IMR-90 (cell line): ENCODE measurements around the gene SYTL2. TPM values are rescaled to one million over a fixed set of nuclear protein-coding genes. Genes with fewer than 3 reads are reported as not detected.

Source experiments
- ATAC-seq: fragments of 200-7000 bp; cut with Tn5 transposase; 2 replicates; pipeline ENCODE4 v1.9.1; 2020; ENCODE audit warnings: low read depth, mild to moderate bottlenecking, moderate library complexity
- BruUV-seq: library from RNA; stranded (reverse); fragments of 400-500 nt; replicated peaks from 2 replicates; lab custom pipeline; 2021; lab: Mats Ljungman, UMichigan
- CTCF ChIA-PET: fragments of 300-600 bp; formaldehyde crosslinking; extraction: SDS; loops from one replicate; lab custom pipeline; 2021; ENCODE audit warnings: antibody characterized with exemption; lab: Yijun Ruan, JAX
- POLR2A ChIA-PET: fragments of 300-600 bp; sonication (Branson Sonifier 250); formaldehyde crosslinking; loops from one replicate; lab custom pipeline; 2022; ENCODE audit warnings: antibody characterized with exemption; ENCODE audit not compliant: unreplicated experiment; lab: Charles Lee
- DNase-seq: peaks from one replicate; pipeline ENCODE4 v3.0.0; 2013
- H2AFZ ChIP-seq: replicated peaks from 2 replicates; pipeline ENCODE3; 2013; ENCODE audit warnings: low read length, mild to moderate bottlenecking; ENCODE audit not compliant: poor library complexity
- H2AK5ac ChIP-seq: 2 replicates; pipeline ENCODE4 v1.6.1; 2013; ENCODE audit warnings: low read depth, low read length, inconsistent platforms
- H2AK9ac ChIP-seq: replicated peaks from 2 replicates; pipeline ENCODE3; 2013; ENCODE audit warnings: mild to moderate bottlenecking, low read depth, low read length, moderate library complexity; ENCODE audit not compliant: poor library complexity
- H2BK120ac ChIP-seq: 2 replicates; pipeline ENCODE4 v1.6.1; 2013; ENCODE audit warnings: low read depth, low read length, inconsistent platforms
- H2BK15ac ChIP-seq: 3 replicates; pipeline ENCODE4 v1.6.1; 2013; ENCODE audit warnings: low read depth, low read length, inconsistent platforms
- H2BK20ac ChIP-seq: 2 replicates; pipeline ENCODE4 v1.6.1; 2013; ENCODE audit warnings: low read depth, mild to moderate bottlenecking, inconsistent platforms, low read length, moderate library complexity
- H2BK5ac ChIP-seq: 2 replicates; pipeline ENCODE4 v1.6.1; 2013; ENCODE audit warnings: mild to moderate bottlenecking, low read depth, low read length, inconsistent platforms; ENCODE audit not compliant: poor library complexity, severe bottlenecking
- H3K14ac ChIP-seq: replicated peaks from 2 replicates; pipeline ENCODE4 v1.6.1; 2013; ENCODE audit warnings: low read depth, low read length, inconsistent platforms
- H3K18ac ChIP-seq: 2 replicates; pipeline ENCODE4 v1.6.1; 2013; ENCODE audit warnings: low read depth, low read length, control low read depth
- H3K23ac ChIP-seq: 2 replicates; pipeline ENCODE4 v1.6.1; 2013; ENCODE audit warnings: low read depth, low read length, inconsistent platforms
- H3K27ac ChIP-seq: 2 replicates; pipeline ENCODE4 v1.5.1; 2013; ENCODE audit warnings: mild to moderate bottlenecking, control low read depth, low read length; ENCODE audit not compliant: insufficient read depth
- H3K27me3 ChIP-seq: 2 replicates; pipeline ENCODE4 v1.6.1; 2013; ENCODE audit warnings: low read length; ENCODE audit not compliant: control insufficient read depth, insufficient read depth
- H3K36me3 ChIP-seq: 2 replicates; pipeline ENCODE4 v1.6.1; 2013; ENCODE audit warnings: low read length, mixed read lengths; ENCODE audit not compliant: control insufficient read depth, insufficient read depth
- H3K4ac ChIP-seq: 2 replicates; pipeline ENCODE4 v1.6.1; 2013; ENCODE audit warnings: low read depth, low read length, inconsistent platforms
- H3K4me1 ChIP-seq: 2 replicates; pipeline ENCODE4 v1.6.1; 2013; ENCODE audit warnings: low read length, mixed read lengths; ENCODE audit not compliant: control insufficient read depth, insufficient read depth
- H3K4me2 ChIP-seq: 2 replicates; pipeline ENCODE4 v1.6.1; 2013; ENCODE audit warnings: low read depth, mild to moderate bottlenecking, control low read depth, low read length, moderate library complexity
- H3K4me3 ChIP-seq: 2 replicates; pipeline ENCODE4 v1.5.1; 2013; ENCODE audit warnings: low read depth, mild to moderate bottlenecking, control low read depth, low read length, moderate library complexity; ENCODE audit not compliant: insufficient read depth
- H3K56ac ChIP-seq: 2 replicates; pipeline ENCODE4 v1.6.1; 2013; ENCODE audit warnings: low read length, inconsistent platforms; ENCODE audit not compliant: insufficient read depth; ENCODE audit errors: extremely low read depth
- H3K79me1 ChIP-seq, 2 experiments: 2 replicates each; pipeline ENCODE4 v1.6.1; 2013; ENCODE audit warnings: low read length in 2 of 2, inconsistent platforms in 1 of 2, low read depth in 1 of 2
- H3K9ac ChIP-seq: 2 replicates; pipeline ENCODE4 v1.6.1; 2013; ENCODE audit warnings: low read depth, low read length, control low read depth
- H3K9me1 ChIP-seq: 2 replicates; pipeline ENCODE4 v1.6.1; 2013; ENCODE audit warnings: low read length, inconsistent platforms; ENCODE audit not compliant: insufficient read depth
- H3K9me3 ChIP-seq: 2 replicates; pipeline ENCODE4 v1.6.1; 2013; ENCODE audit warnings: low read length; ENCODE audit not compliant: control insufficient read depth, insufficient read depth
- H4K20me1 ChIP-seq: 2 replicates; pipeline ENCODE4 v1.6.1; 2013; ENCODE audit warnings: low read length, inconsistent platforms; ENCODE audit not compliant: insufficient read depth
- H4K5ac ChIP-seq: 2 replicates; pipeline ENCODE4 v1.6.1; 2013; ENCODE audit warnings: mild to moderate bottlenecking, low read depth, low read length, control low read depth
- H4K8ac ChIP-seq, 2 experiments: 2 replicates each; pipeline ENCODE4 v1.6.1; 2013; ENCODE audit warnings: low read depth in 2 of 2, low read length in 2 of 2, control low read depth in 1 of 2, inconsistent platforms in 1 of 2
- H4K91ac ChIP-seq: 2 replicates; pipeline ENCODE4 v1.6.1; 2013; ENCODE audit warnings: low read depth, low read length, inconsistent platforms; ENCODE audit not compliant: insufficient read depth
- BHLHE40 ChIP-seq: fragments of 150-350 bp; IDR thresholded peaks from 2 replicates; pipeline ENCODE4 v1.6.1; 2016; ENCODE audit warnings: mild to moderate bottlenecking, low read depth, low read length
- CEBPB ChIP-seq: IDR thresholded peaks from 2 replicates; pipeline ENCODE4 v1.6.1; 2012; ENCODE audit warnings: low read depth, low read length, improper control_type of control experiment
- FOS ChIP-seq: fragments of 150-350 bp; IDR thresholded peaks from 2 replicates; pipeline ENCODE4 v1.6.1; 2016; ENCODE audit warnings: low read depth, low read length
- MAFK ChIP-seq: IDR thresholded peaks from 2 replicates; pipeline ENCODE4 v1.6.1; 2012; ENCODE audit warnings: low read depth, low read length, improper control_type of control experiment
- MAZ ChIP-seq: IDR thresholded peaks from 2 replicates; pipeline ENCODE4 v1.6.1; 2012; ENCODE audit warnings: low read depth, mild to moderate bottlenecking, low read length, improper control_type of control experiment, moderate library complexity, borderline replicate concordance
- WGBS, 2 experiments: methylation state at CpG; one replicate each; pipeline versions ENCODE4 v1.1.5 to v1.1.7; 2013; ENCODE audit warnings: missing lambda C conversion rate in 2 of 2; ENCODE audit not compliant: insufficient read length in 1 of 2; ENCODE audit errors: extremely low coverage in 2 of 2; 5-methylcytosine and 5-hydroxymethylcytosine counted together
- dilution Hi-C: fragments of 300-500 bp; cut with HindIII; formaldehyde crosslinking; loops from one replicate; pipeline ENCODE4 v1.14.3; 2018; ENCODE audit warnings: low sequenced_read_pairs; ENCODE audit not compliant: unreplicated experiment
- in situ Hi-C: fragments of 300-500 bp; cut with MboI; formaldehyde crosslinking; loops from 3 replicates; pipeline ENCODE4 v1.14.3; 2019; ENCODE audit warnings: low sequenced_read_pairs, inconsistent platforms, mixed read lengths
- intact Hi-C: fragments of 100-400 bp; cut with micrococcal nuclease; formaldehyde crosslinking; loops from 2 replicates; pipeline ENCODE4 v1.10.0; 2022
- polyA plus RNA-seq, 3 experiments: library from polyadenylated mRNA; depleted of rRNA; stranded (reverse); fragments of >200 nt; gene quantifications; 2 replicates each; pipeline ENCODE4 v1.2.3, GENCODE V29; 2012; ENCODE audit warnings: low replicate concordance in 1 of 3
- total RNA-seq: library from RNA; depleted of rRNA; stranded (reverse); fragments of >200 nt; gene quantifications from 2 replicates; pipeline ENCODE4 v1.2.3, GENCODE V29; 2012

The SYTL2 gene
- total and polyA plus RNA-seq, 2 of the 4 experiments (the other 2 are of a cell fraction), result 45.2 to 70.0 TPM

DNA sequence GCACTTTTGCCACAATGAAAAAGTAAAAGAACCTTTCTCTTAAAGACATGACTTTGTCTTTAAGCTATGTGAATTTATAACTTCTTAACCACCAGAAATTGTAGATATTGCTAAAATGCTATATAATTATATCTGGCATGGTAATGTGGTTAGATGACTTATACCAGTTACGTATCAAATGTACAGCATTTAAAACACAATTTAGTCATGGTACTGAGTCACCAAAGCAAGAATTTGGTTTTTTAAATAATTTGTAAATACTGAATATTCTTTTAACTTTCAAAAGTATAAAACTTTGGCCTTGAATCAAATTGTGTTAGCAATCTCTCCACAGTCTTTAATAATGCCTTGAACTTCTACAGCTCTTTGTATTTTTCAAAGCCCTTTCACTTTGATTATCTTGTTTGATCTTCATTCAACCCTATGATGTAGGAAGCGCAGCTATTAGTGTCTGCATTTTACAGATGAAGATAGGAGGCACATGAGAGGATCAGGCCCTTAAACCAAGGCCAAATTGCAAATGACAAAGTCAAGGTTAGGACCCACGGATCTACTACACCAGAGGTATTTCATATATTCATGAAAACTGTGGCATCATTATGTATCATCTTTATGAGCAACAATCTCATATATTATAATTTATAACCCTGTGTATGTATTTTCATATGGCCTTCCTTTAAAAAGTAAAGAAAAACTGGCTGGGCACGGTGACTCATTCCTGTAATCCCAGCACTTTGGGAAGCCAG, 4.4 kb upstream of the SYTL2 start:
- peak; percentile 39; the same call in 1 of the 2 replicates for TF ChIP-seq MAFK
- peak; percentile 10 for TF ChIP-seq BHLHE40
- no peak for TF ChIP-seq MAZ
- 0 out of 2 replicates have a peak, but pooled peaks have one; percentile 19 for TF ChIP-seq CEBPB
- TF ChIP-seq FOS, result peak; percentile 75
- peak overlapping the region; percentile 34; the same call in 1 of the 2 replicates for H3K4me3 ChIP-seq
- DNase-seq (peak; percentile 95), ATAC-seq (peak; percentile 38)
- H2AK9ac ChIP-seq, result no peak overlapping the region
- H3K9ac ChIP-seq, result peak overlapping the region; percentile 61; the same call in 1 of the 2 replicates
- in situ Hi-C loops, result no loop called here
- peak overlapping the region; percentile 87 for H3K27ac ChIP-seq
- H4K5ac ChIP-seq, result peak overlapping the region; percentile 93; the same call in 1 of the 2 replicates
- peak overlapping the region; percentile 100 for H2BK5ac ChIP-seq
- H2BK120ac ChIP-seq, result peak overlapping the region; percentile 98
- H3K4me1 ChIP-seq, result peaks cover 16% of the 10 kb centered on the region
- H3K36me3 ChIP-seq, result no peaks in the 10 kb centered on the region
- peak overlapping the region; percentile 92 for H2AK5ac ChIP-seq
- peak overlapping the region; percentile 87 for H3K14ac ChIP-seq
- POLR2A ChIA-PET, result no interaction called here
- peak overlapping the region; percentile 99 for H2BK20ac ChIP-seq
- no peaks in the 10 kb centered on the region for H3K9me3 ChIP-seq
- intact Hi-C loops, result no loop called here
- WGBS, 2 experiments, result no CpG with 5 or more reads among the region's 4 CpGs
- peak overlapping the region; percentile 40 to 93 for H4K8ac ChIP-seq
- H4K20me1 ChIP-seq, result no peaks in the 10 kb centered on the region
- H3K79me1 ChIP-seq, result peaks cover 4 to 11% of the 10 kb centered on the region in 2 experiments; a peak in 3 of 4 replicates
- peak overlapping the region; percentile 97 for H3K4me2 ChIP-seq
- H3K23ac ChIP-seq, result peak overlapping the region; percentile 92; the same call in 1 of the 2 replicates
- CTCF ChIA-PET, result interaction anchor here (0.5 to 1.6 kb wide), 3 partner anchors 10 to 938 kb away, joined by 3 to 10 read pairs (median 4); no protein-coding TSS in a partner anchor
- H3K9me1 ChIP-seq, result peaks cover 13% of the 10 kb centered on the region
- dilution Hi-C loops, result no loop called here
- H3K4ac ChIP-seq, result peak overlapping the region; percentile 87
- BruUV-seq, result no TSS peak
- H2AFZ ChIP-seq, result no peak overlapping the region
- H3K27me3 ChIP-seq, result no peaks in the 10 kb centered on the region
- H3K18ac ChIP-seq, result peak overlapping the region; percentile 98
- peak overlapping the region; percentile 97 for H3K56ac ChIP-seq
- peak overlapping the region; percentile 91 for H4K91ac ChIP-seq
- H2BK15ac ChIP-seq, result peak overlapping the region; percentile 71; the same call in 2 of the 3 replicates
